Endothelial cell of umbilical vein (primary cell): ENCODE data around the gene CAPN2. TPM values are rescaled to one million over a fixed set of nuclear protein-coding genes. Genes with fewer than 3 reads are reported as not detected.

Experiments
- BruUV-seq: library from RNA; stranded (reverse); fragments of 400-500 nt; replicated peaks from 2 replicates; lab custom pipeline; 2021; lab: Mats Ljungman, UMichigan
- CTCF ChIA-PET: fragments of 300-600, 350-600 bp; sonication (Branson Sonifier 250); formaldehyde crosslinking; loops from one replicate; lab custom pipeline; 2021; ENCODE audit warnings: antibody characterized with exemption, inconsistent platforms; lab: Charles Lee
- POLR2A ChIA-PET: fragments of 300-600, 350-600 bp; sonication (Branson Sonifier 250); formaldehyde crosslinking; loops from one replicate; lab custom pipeline; 2021; ENCODE audit warnings: antibody characterized with exemption, inconsistent platforms; lab: Charles Lee
- DNase-seq: peaks from one replicate; pipeline ENCODE4 v3.0.0-alpha.2; 2011; ENCODE audit warnings: low read depth, low spot score
- FAIRE-seq: peaks from 2 replicates; lab custom pipeline; 2011; peaks lifted over from hg19 to GRCh38; lab: Jason Lieb, UNC
- H2AFZ ChIP-seq: 2 replicates; pipeline ENCODE4 v1.6.0; 2012; ENCODE audit warnings: low read depth, low read length, control low read depth, inconsistent platforms
- H3K27ac ChIP-seq: 2 replicates; pipeline ENCODE4 v1.5.1; 2011; ENCODE audit warnings: low read depth, mild to moderate bottlenecking, control low read depth, low read length, moderate library complexity; ENCODE audit not compliant: insufficient read depth
- H3K27me3 ChIP-seq, 2 experiments: 2 replicates each; pipeline versions ENCODE4 v1.6.0 to v1.6.1; 2011; ENCODE audit warnings: low read length in 2 of 2, mixed read lengths in 1 of 2; ENCODE audit not compliant: control insufficient read depth in 2 of 2, insufficient read depth in 2 of 2
- H3K36me3 ChIP-seq, 2 experiments: 2 replicates in 1 of 2; 3 replicates in 1 of 2; pipeline ENCODE4 v1.5.1; 2011; ENCODE audit warnings: low read length in 2 of 2, mild to moderate bottlenecking in 1 of 2, moderate library complexity in 1 of 2; ENCODE audit not compliant: control insufficient read depth in 2 of 2, insufficient read depth in 2 of 2; ENCODE audit errors: extremely low read depth in 1 of 2
- H3K4me1 ChIP-seq: 3 replicates; pipeline ENCODE4 v1.5.1; 2011; ENCODE audit warnings: mild to moderate bottlenecking, low read length; ENCODE audit not compliant: control insufficient read depth, insufficient read depth; ENCODE audit errors: extremely low read depth
- H3K4me2 ChIP-seq: 2 replicates; pipeline ENCODE4 v1.6.1; 2011; ENCODE audit warnings: low read length, control low read depth, mixed read lengths; ENCODE audit not compliant: insufficient read depth
- H3K4me3 ChIP-seq, 3 experiments: fragments of 200-600 bp in 1 of 3; sonication (generic), shearing (Covaris generic) in 1 of 3; replicated peaks in 1 of 3; 2 replicates each; pipeline ENCODE4 v1.5.1; 2011 to 2016; ENCODE audit warnings: control low read depth in 3 of 3, low read length in 3 of 3, mild to moderate bottlenecking in 2 of 3, inconsistent platforms in 1 of 3, low read depth in 1 of 3, moderate library complexity in 1 of 3; ENCODE audit not compliant: insufficient read depth in 1 of 3
- H3K79me2 ChIP-seq: 2 replicates; pipeline ENCODE4 v1.6.0; 2012; ENCODE audit warnings: low read length, inconsistent platforms; ENCODE audit not compliant: control insufficient read depth, insufficient read depth
- H3K9ac ChIP-seq: replicated peaks from 2 replicates; pipeline ENCODE3; 2011; ENCODE audit warnings: low read length, control low read depth; ENCODE audit not compliant: insufficient read depth; ENCODE audit errors: extremely low read depth
- H3K9me1 ChIP-seq: replicated peaks from 3 replicates; pipeline ENCODE4 v1.6.0; 2011; ENCODE audit warnings: mild to moderate bottlenecking, low read length; ENCODE audit not compliant: control insufficient read depth, insufficient read depth; ENCODE audit errors: extremely low read depth
- H3K9me3 ChIP-seq: replicated peaks from 2 replicates; pipeline ENCODE4 v1.5.1; 2012; ENCODE audit warnings: low read length, inconsistent platforms; ENCODE audit not compliant: control insufficient read depth, insufficient read depth
- H4K20me1 ChIP-seq: replicated peaks from 2 replicates; pipeline ENCODE3; 2011; ENCODE audit warnings: mild to moderate bottlenecking, low read length; ENCODE audit not compliant: control insufficient read depth, insufficient read depth; ENCODE audit errors: extremely low read depth
- EZH2 ChIP-seq: IDR thresholded peaks from 2 replicates; pipeline ENCODE4 v1.6.1; 2012; ENCODE audit warnings: borderline replicate concordance, low read depth, mild to moderate bottlenecking, moderate library complexity, low read length, inconsistent platforms; ENCODE audit not compliant: severe bottlenecking
- FOS ChIP-seq: IDR thresholded peaks from 2 replicates; pipeline ENCODE4 v1.6.1; 2011; ENCODE audit warnings: mild to moderate bottlenecking, low read length, moderate library complexity, borderline replicate concordance; ENCODE audit not compliant: insufficient read depth
- GATA2 ChIP-seq: IDR thresholded peaks from 2 replicates; pipeline ENCODE4 v1.7.0; 2011; ENCODE audit warnings: low read depth, mild to moderate bottlenecking, moderate library complexity, mixed read lengths, low read length; ENCODE audit not compliant: insufficient read length, insufficient read depth
- JUN ChIP-seq: IDR thresholded peaks from 2 replicates; pipeline ENCODE4 v1.6.1; 2011; ENCODE audit warnings: borderline replicate concordance, low read depth; ENCODE audit not compliant: insufficient read length, insufficient read depth
- POLR2A ChIP-seq: IDR thresholded peaks from 2 replicates; pipeline ENCODE4 v1.6.1; 2012; ENCODE audit warnings: low read depth, mild to moderate bottlenecking, control low read depth, low read length
- POLR2AphosphoS5 ChIP-seq: IDR thresholded peaks from 2 replicates; pipeline ENCODE4 v1.6.1; 2012; ENCODE audit warnings: low read depth, mild to moderate bottlenecking, control low read depth, low read length, moderate library complexity; ENCODE audit not compliant: insufficient read depth
- dilution Hi-C: fragments of 300-500 bp; cut with MboI; formaldehyde crosslinking; loops from one replicate; pipeline ENCODE4 v1.15.0; 2019; ENCODE audit warnings: low sequenced_read_pairs; ENCODE audit not compliant: extremely low pct_ligation_motif_present
- intact Hi-C: fragments of 100-400 bp; cut with micrococcal nuclease; formaldehyde crosslinking; loops from one replicate; pipeline ENCODE4 v1.10.0; 2022
- polyA plus RNA-seq, 4 experiments: library from polyadenylated mRNA; depleted of rRNA in 3 of 4; stranded (reverse) in 3 of 4; unstranded in 1 of 4; fragments of >200 nt; gene quantifications; 2 replicates each; pipeline versions ENCODE4 v1.2.1 to v1.2.3, GENCODE V29; 2011 to 2012; ENCODE audit warnings: missing spikeins in 1 of 4
- total RNA-seq: library from RNA; stranded (reverse); gene quantifications from 2 replicates; pipeline ENCODE4 v1.2.3, GENCODE V29; 2021
- TF ChIP-seq, protein P1 (sequence below), 2 donors: IDR thresholded peaks; 1 replicate in 1 of 2; 2 replicates in 1 of 2; pipeline ENCODE4 v1.5.1; 2011; ENCODE audit warnings: low read length in 2 of 2, mild to moderate bottlenecking in 2 of 2, moderate library complexity in 2 of 2, control low read depth in 1 of 2, inconsistent platforms in 1 of 2, low read depth in 1 of 2; ENCODE audit not compliant: insufficient read depth in 1 of 2; ENCODE audit errors: extremely low read depth in 1 of 2
- TF ChIP-seq, protein P2 (sequence below): IDR thresholded peaks from 2 replicates; pipeline ENCODE4 v1.6.1; 2011; ENCODE audit not compliant: insufficient read depth, insufficient read length

The CAPN2 gene
- total and polyA plus RNA-seq, 2 donors (not counting 3 experiments of a cell fraction or from before 2014, with no cell fraction given): 110 to 420 TPM

DNA sequence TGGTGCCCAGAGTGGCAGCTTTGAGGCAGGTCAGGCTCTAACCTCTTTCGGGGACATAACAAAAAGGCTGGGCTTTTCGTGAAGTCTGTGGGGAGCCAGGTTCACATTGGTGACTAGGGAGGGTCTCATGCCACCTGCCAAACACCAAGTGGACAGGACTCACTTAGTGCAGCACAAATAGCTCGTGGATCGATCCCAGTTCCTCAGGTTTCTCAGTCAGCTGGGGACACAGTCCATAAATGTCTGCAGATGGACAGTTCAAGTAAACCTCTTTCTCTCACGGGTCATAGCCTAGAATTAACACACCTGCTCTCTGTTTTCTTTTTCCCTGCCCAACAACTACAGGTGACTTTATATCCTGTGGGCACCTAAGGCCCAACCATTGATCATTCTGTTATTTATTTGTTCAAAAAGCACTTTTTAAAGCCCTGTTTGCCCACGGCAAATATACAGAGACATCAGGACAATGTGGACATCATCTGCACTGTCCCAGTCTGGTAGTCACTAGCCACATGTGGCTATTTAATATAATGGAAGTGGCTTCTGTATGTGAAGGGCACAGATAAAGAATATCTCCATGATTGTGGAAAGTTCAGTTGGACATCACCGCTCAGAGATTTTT, 53.5 kb downstream of the CAPN2 start:
- H3K36me3 ChIP-seq: peaks cover 18 to 20% of the 10 kb centered on the region in 2 experiments

DNA sequence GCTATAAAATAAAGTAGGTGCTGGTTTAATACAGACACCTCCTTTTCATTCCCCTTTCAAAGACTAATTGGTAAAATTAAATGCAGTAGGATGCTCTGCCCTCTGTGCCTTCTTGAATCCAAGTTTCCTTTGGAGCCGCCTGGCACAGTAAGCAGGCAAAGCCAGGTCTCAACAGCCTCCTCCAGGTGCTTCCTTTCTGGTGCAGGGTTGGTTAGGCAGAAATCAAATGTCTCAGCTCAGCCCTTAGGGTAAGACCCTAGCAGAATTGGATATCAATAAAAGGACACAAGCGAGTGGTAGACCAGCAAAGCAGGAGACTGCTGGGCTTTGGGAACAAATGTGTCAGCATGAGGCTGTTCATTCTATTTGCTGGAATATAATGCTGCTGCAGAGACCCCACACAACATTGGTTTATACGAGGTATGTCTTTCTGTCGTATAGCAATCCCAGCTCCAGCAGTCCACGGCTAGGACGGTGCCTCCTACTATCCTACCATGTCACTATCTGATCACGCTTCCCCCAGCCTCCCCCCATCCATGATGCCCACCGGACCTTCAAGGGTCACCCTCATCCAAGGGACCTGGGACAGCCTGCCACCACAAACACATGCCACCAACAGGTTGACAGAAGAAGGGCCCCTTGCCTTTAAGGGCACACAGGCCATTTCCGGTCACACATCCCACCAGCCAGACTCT, 58.4 kb downstream of the CAPN2 start:
- H3K9ac ChIP-seq: peak overlapping the region; percentile 63
- TF ChIP-seq, protein P1, sequence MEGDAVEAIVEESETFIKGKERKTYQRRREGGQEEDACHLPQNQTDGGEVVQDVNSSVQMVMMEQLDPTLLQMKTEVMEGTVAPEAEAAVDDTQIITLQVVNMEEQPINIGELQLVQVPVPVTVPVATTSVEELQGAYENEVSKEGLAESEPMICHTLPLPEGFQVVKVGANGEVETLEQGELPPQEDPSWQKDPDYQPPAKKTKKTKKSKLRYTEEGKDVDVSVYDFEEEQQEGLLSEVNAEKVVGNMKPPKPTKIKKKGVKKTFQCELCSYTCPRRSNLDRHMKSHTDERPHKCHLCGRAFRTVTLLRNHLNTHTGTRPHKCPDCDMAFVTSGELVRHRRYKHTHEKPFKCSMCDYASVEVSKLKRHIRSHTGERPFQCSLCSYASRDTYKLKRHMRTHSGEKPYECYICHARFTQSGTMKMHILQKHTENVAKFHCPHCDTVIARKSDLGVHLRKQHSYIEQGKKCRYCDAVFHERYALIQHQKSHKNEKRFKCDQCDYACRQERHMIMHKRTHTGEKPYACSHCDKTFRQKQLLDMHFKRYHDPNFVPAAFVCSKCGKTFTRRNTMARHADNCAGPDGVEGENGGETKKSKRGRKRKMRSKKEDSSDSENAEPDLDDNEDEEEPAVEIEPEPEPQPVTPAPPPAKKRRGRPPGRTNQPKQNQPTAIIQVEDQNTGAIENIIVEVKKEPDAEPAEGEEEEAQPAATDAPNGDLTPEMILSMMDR (IDR thresholded peaks at IDR 0.05; ENCODE audit: extremely low read depth in 1 of 2, insufficient read depth in 1 of 2, low read depth in 1 of 2, low read length in 2 of 2): no peak
- TF ChIP-seq, protein P2, sequence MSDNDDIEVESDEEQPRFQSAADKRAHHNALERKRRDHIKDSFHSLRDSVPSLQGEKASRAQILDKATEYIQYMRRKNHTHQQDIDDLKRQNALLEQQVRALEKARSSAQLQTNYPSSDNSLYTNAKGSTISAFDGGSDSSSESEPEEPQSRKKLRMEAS: no peak
- TF ChIP-seq POLR2AphosphoS5: peak; percentile 8
- TF ChIP-seq POLR2A: no peak
- no peaks in the 10 kb centered on the region for H3K9me1 ChIP-seq
- POLR2A ChIA-PET: interaction anchor here (0.5 kb wide), 1 partner anchor 20 kb away, joined by 4 read pairs; no protein-coding TSS in a partner anchor
- intact Hi-C loops: no loop called here
- FAIRE-seq (no peak), DNase-seq (peak; percentile 46)
- H3K9me3 ChIP-seq: no peaks in the 10 kb centered on the region
- peak overlapping the region; percentile 78 for H3K27ac ChIP-seq
- H2AFZ ChIP-seq: no peak overlapping the region
- CTCF ChIA-PET: interaction anchor here (0.7 to 3.2 kb wide), 7 partner anchors 10 to 280 kb away, joined by 3 to 19 read pairs (median 5); no protein-coding TSS in a partner anchor
- dilution Hi-C loops: no loop called here
- no peaks in the 10 kb centered on the region for H3K27me3 ChIP-seq
- no peaks in the 10 kb centered on the region for H4K20me1 ChIP-seq
- no TSS peak for BruUV-seq
- peaks cover 56% of the 10 kb centered on the region for H3K4me1 ChIP-seq
- peaks cover 2% of the 10 kb centered on the region for H3K79me2 ChIP-seq
- peak overlapping the region; percentile 9 for H3K4me2 ChIP-seq
- peaks cover 8 to 26% of the 10 kb centered on the region in 2 experiments for H3K36me3 ChIP-seq
- no peak overlapping the region for H3K4me3 ChIP-seq

More for the DNA sequence above, 53.5 kb downstream of the CAPN2 start:
- BruUV-seq: no TSS peak
- no peaks in the 10 kb centered on the region for H3K9me1 ChIP-seq
- H3K4me3 ChIP-seq: no peak overlapping the region
- peaks cover 15% of the 10 kb centered on the region for H3K4me1 ChIP-seq
- FAIRE-seq: no peak
- no peak overlapping the region for H3K9ac ChIP-seq
- no peak overlapping the region for H2AFZ ChIP-seq
- no peak overlapping the region for H3K4me2 ChIP-seq
- no peak for TF ChIP-seq FOS
- TF ChIP-seq JUN: no peak
- TF ChIP-seq EZH2: no peak
- TF ChIP-seq POLR2A: peak; percentile 16
- no peak for TF ChIP-seq GATA2
- no peaks in the 10 kb centered on the region for H3K9me3 ChIP-seq
- ChIA-PET POLR2A (no interaction called here), CTCF (interaction anchor here (1.4 to 2.0 kb wide), 3 partner anchors 9 to 17 kb away, joined by 4 to 8 read pairs (median 5); no protein-coding TSS in a partner anchor)
- dilution Hi-C loops: no loop called here
- no peak overlapping the region for H3K27ac ChIP-seq
- DNase-seq: no peak
- intact Hi-C loops: no loop called here
- H3K27me3 ChIP-seq: no peaks in the 10 kb centered on the region
- no peaks in the 10 kb centered on the region for H4K20me1 ChIP-seq
- H3K79me2 ChIP-seq: no peaks in the 10 kb centered on the region
